ENCODE measurements around the gene TSPAN3.

GRCh38 chr15:77097921-77098320 is 27.0 kb upstream of the TSPAN3 start:
- TF ChIP-seq CTCF (IDR thresholded peaks at IDR 0.05) (no peak), ZFX (IDR thresholded peaks at IDR 0.05; ENCODE audit: borderline replicate concordance) (no peak)
